G401.6 (cell line): Measurements from ENCODE around the gene MICALL1.

Experiments used
- FAIRE-seq: peaks from 2 replicates; lab custom pipeline; 2012; peaks lifted over from hg19 to GRCh38; lab: Jason Lieb, UNC

MICALL1 gene

GRCh38 chr22:37906364-37907008 lies 389 bp downstream of the MICALL1 start:
- no peak for FAIRE-seq

- no peak for FAIRE-seq
Observed at GRCh38 chr22:37907036-37907954, 1.2 kb downstream of the MICALL1 start.

- FAIRE-seq = no peak
Observed at GRCh38 chr22:37909766-37910165, 3.7 kb downstream of the MICALL1 start.

- no peak for FAIRE-seq
Observed at GRCh38 chr22:37910890-37911672, 5.0 kb downstream of the MICALL1 start.

GRCh38 chr22:37911697-37912096 lies 5.6 kb downstream of the MICALL1 start:
- no peak for FAIRE-seq

- FAIRE-seq = no peak
Observed at GRCh38 chr22:37912171-37912570, 6.1 kb downstream of the MICALL1 start.

GRCh38 chr22:37913233-37913721 lies 7.2 kb downstream of the MICALL1 start:
- no peak for FAIRE-seq

GRCh38 chr22:37916311-37916710 lies 10.2 kb downstream of the MICALL1 start:
- no peak for FAIRE-seq

GRCh38 chr22:37917874-37918548 lies 11.9 kb downstream of the MICALL1 start:
- FAIRE-seq = no peak

- FAIRE-seq = no peak
Observed at GRCh38 chr22:37918580-37919270, 12.6 kb downstream of the MICALL1 start.

- no peak for FAIRE-seq
Observed at GRCh38 chr22:37920126-37920525, 14.0 kb downstream of the MICALL1 start.

- no peak for FAIRE-seq
Observed at GRCh38 chr22:37922191-37922590, 16.1 kb downstream of the MICALL1 start.

GRCh38 chr22:37923927-37924326 lies 17.8 kb downstream of the MICALL1 start:
- no peak for FAIRE-seq

- no peak for FAIRE-seq
Observed at GRCh38 chr22:37924386-37925065, 18.4 kb downstream of the MICALL1 start.

- FAIRE-seq = no peak
Observed at GRCh38 chr22:37925330-37925729, 19.2 kb downstream of the MICALL1 start.

GRCh38 chr22:37925767-37926166 lies 19.7 kb downstream of the MICALL1 start:
- FAIRE-seq = no peak

- no peak for FAIRE-seq
Observed at GRCh38 chr22:37926358-37926757, 20.3 kb downstream of the MICALL1 start.

- FAIRE-seq = no peak
Observed at GRCh38 chr22:37926771-37927636, 20.9 kb downstream of the MICALL1 start.

- no peak for FAIRE-seq
Observed at GRCh38 chr22:37927637-37927936, 21.5 kb downstream of the MICALL1 start.

GRCh38 chr22:37929390-37929789 lies 23.3 kb downstream of the MICALL1 start:
- no peak for FAIRE-seq
